ENCODE measurements around the gene PCDH10. TPM values are rescaled to one million over a fixed set of nuclear protein-coding genes. Genes with fewer than 3 reads are reported as not detected.

Gene PCDH10
- total RNA-seq, 6 donors from 2014 or later, result 0.39 to 1.3 (median 0.76) TPM; not detected in 1

DNA sequence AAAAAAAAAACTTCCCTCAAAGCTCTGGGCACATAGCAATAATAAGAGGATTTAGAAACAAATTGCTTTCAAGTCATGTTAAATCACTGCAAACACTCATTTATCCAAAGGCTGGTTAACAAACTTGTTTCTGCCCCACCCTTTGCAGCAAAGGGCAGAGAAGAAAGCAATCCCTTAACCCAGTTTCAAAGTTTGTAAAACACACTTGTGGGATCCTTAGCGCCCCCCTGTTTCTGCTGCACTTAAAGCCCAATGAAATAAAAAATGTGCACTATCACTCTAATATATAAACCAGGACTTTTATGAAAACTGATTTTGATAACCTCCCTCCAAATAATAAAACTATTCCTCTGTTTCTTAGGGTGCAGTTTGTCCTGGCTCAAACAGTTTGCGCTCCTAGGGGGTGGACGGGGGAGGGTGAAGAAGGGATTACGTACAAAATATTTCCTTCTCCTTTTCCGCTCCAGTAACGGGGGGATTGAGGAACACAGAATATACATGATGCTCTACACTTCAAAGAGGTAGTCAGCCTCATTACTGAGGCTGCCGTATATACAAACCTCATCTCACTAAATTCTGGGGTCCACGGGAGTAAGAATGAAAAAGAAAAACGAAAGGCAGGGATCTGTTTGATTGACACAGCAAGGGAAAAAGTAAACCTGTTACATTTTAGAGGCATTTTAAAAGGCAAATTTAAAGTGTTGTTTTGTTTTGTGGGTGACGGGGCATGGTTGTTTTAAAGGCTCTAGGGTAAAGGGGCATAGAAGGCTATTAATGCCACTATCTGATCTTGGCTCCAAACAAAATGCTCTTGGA is 3.1 kb upstream of the PCDH10 start:
- no peak for DNase-seq
- no peak for ATAC-seq (ENCODE audit: low FRiP score in 2 of 2)
- no peak for TF ChIP-seq CTCF (IDR thresholded peaks at IDR 0.05)
- no peak for TF ChIP-seq EP300 (IDR thresholded peaks at IDR 0.05)
- no peak for TF ChIP-seq POLR2AphosphoS5 (IDR thresholded peaks at IDR 0.05)
- no peak for TF ChIP-seq POLR2A (IDR thresholded peaks at IDR 0.05)
- Histone ChIP-seq H3K4me3 (peak overlapping the region in 2 of 4 donors; percentile 45 to 47), H3K27me3 (peaks cover 0 to 23% (median 11%) of the 10 kb centered on the region in 4 donors), H3K4me1 (peaks cover 27 to 48% (median 40%) of the 10 kb centered on the region in 4 donors), H3K27ac (no peak overlapping the region), H3K36me3 (no peaks in the 10 kb centered on the region), H3K9me3 (no peaks in the 10 kb centered on the region)
- 5 to 8% methylated on average over 10 of the region's 10 CpGs for WGBS, 2 donors

- H3K4me1 ChIP-seq, result peaks cover 34 to 56% (median 47%) of the 10 kb centered on the region in 4 donors
- H3K4me3 ChIP-seq, result peak overlapping the region in 2 of 4 donors; percentile 45 to 47
- no peaks in the 10 kb centered on the region for H3K9me3 ChIP-seq
- no peaks in the 10 kb centered on the region for H3K36me3 ChIP-seq
- DNase-seq (peak in 1 of 2 donors; percentile 52), ATAC-seq (ENCODE audit: low FRiP score in 2 of 2) (peak in 1 of 2 donors; percentile 64)
- H3K27me3 ChIP-seq, result peaks cover 0 to 31% (median 15%) of the 10 kb centered on the region in 4 donors
- 1 to 3% methylated on average over 24 to 29 of the region's 29 CpGs for WGBS, 2 donors
- H3K27ac ChIP-seq, result no peak overlapping the region
- TF ChIP-seq POLR2A (IDR thresholded peaks at IDR 0.05), result no peak
- peak; percentile 12 to 89 (median 52) for TF ChIP-seq CTCF (IDR thresholded peaks at IDR 0.05)
- no peak for TF ChIP-seq EP300 (IDR thresholded peaks at IDR 0.05)
- TF ChIP-seq POLR2AphosphoS5 (IDR thresholded peaks at IDR 0.05), result no peak
Observed at GRCh38 chr4:133146574-133147241, 2.4 kb upstream of the PCDH10 start.

GRCh38 chr4:133147286-133147821 is 1.7 kb upstream of the PCDH10 start:
- no peak for ATAC-seq (ENCODE audit: low FRiP score in 2 of 2)
- Histone ChIP-seq H3K4me3 (peak overlapping the region in 3 of 4 donors; percentile 40 to 47 (median 45)), H3K27ac (no peak overlapping the region), H3K4me1 (peaks cover 39 to 62% (median 53%) of the 10 kb centered on the region in 4 donors), H3K9me3 (no peaks in the 10 kb centered on the region), H3K36me3 (no peaks in the 10 kb centered on the region), H3K27me3 (peaks cover 0 to 37% (median 19%) of the 10 kb centered on the region in 4 donors)
- DNase-seq, result peak in 1 of 2 donors; percentile 58
- TF ChIP-seq POLR2AphosphoS5 (IDR thresholded peaks at IDR 0.05) (no peak), POLR2A (IDR thresholded peaks at IDR 0.05) (no peak), CTCF (IDR thresholded peaks at IDR 0.05) (no peak), EP300 (IDR thresholded peaks at IDR 0.05) (no peak)
- WGBS, 2 donors, result 1% methylated on average over 11 to 23 of the region's 23 CpGs

GRCh38 chr4:133147921-133148689 is 989 bp upstream of the PCDH10 start:
- Histone ChIP-seq H3K36me3 (no peaks in the 10 kb centered on the region), H3K27me3 (peaks cover 0 to 37% (median 19%) of the 10 kb centered on the region in 4 donors), H3K9me3 (no peaks in the 10 kb centered on the region), H3K4me1 (peaks cover 39 to 70% (median 56%) of the 10 kb centered on the region in 4 donors), H3K27ac (no peak overlapping the region), H3K4me3 (peak overlapping the region; percentile 26 to 47 (median 42))
- WGBS, 2 donors, result 3 to 5% methylated on average over 29 to 54 of the region's 54 CpGs
- TF ChIP-seq POLR2AphosphoS5 (IDR thresholded peaks at IDR 0.05), result no peak
- no peak for TF ChIP-seq POLR2A (IDR thresholded peaks at IDR 0.05)
- no peak for TF ChIP-seq CTCF (IDR thresholded peaks at IDR 0.05)
- DNase-seq, result peak in 1 of 2 donors; percentile 66
- peak in 1 of 2 donors; percentile 45 for ATAC-seq (ENCODE audit: low FRiP score in 2 of 2)
